LNCAP (cell line): ENCODE results near the gene ZNF605.

Experiments
- CTCF ChIP-seq: fragments of 450-650 bp; IDR thresholded peaks from 2 replicates; pipeline ENCODE4 v1.5.1; 2017; ENCODE audit warnings: mild to moderate bottlenecking

Gene ZNF605

GRCh38 chr12:132952371-132953162, 3.5 kb downstream of the ZNF605 start:
- TF ChIP-seq CTCF, result no peak

GRCh38 chr12:132951649-132952048, 4.5 kb downstream of the ZNF605 start:
- no peak for TF ChIP-seq CTCF

- TF ChIP-seq CTCF, result no peak
Measured at GRCh38 chr12:132950844-132951535, 5.1 kb downstream of the ZNF605 start.

GRCh38 chr12:132949936-132950837, 5.9 kb downstream of the ZNF605 start:
- TF ChIP-seq CTCF, result no peak

- no peak for TF ChIP-seq CTCF
Measured at GRCh38 chr12:132948146-132949066, 7.7 kb downstream of the ZNF605 start.

- no peak for TF ChIP-seq CTCF
Measured at GRCh38 chr12:132946246-132946820, 9.8 kb downstream of the ZNF605 start.
